ENCODE measurements around the gene DHX40.
"Not testable (repeated sequence)": the region's sequence is repeated elsewhere in the genome, so short reads cannot be mapped to it uniquely, and the experiment has no call there.

Gene DHX40

DNA sequence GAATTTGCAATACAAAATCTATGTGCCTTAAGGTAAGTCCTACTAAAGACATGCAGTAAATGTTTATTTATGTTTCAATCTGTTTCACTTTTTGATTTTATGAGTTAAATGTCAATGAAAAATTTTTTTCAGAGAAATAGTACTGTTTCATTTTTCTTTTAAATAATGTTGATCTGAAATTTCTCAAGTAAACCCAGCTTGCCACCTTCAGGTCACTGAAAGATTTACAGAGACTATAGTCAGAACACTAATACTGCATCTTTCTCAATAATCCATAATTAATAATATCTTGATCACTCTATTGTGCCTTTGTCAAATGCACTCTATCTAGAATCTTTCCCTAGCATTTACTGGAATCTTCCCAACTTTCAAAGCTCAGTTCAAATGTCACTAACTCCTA, 6.5 kb upstream of the DHX40 start:
- DNase-seq: no peak

DNA sequence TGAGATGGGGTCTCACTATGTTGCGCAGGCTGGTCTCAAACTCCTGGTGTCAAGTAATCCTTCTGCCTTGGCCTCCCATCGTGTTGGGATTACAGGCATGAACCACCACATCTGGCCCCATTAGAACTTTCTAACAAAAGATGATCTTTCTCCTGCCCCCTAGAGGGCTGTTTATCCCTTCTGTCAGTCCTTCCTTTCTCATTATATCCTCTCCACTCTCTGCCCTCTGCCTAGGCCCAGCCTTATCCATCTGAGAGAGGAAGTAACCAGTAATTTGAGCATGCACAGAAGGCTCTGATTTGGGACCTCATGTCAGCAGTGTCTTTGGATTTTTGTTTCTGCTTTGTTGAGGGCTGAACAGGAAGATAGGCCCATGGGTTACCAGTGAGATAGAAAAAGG, 4.4 kb upstream of the DHX40 start:
- no peak for DNase-seq

DNA sequence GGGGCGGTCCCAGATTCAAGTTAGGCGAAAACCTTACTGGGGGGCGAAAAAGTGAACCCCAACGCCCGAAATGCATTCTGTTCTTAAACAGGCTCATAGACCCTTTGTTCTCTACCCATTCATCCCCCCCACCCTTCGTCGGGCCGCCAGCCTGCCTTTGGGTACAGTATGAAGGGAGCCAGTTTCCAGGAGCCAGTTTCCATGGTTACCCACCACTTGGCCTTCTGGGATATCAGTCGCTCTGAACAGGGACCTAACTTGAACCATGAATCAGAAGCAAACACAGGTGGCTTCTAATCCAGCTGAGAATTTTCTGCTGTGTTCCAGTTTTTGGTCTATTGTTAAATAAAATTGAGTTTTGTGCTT, 532 bp downstream of the DHX40 start:
- peak; percentile 15 for DNase-seq

DNA sequence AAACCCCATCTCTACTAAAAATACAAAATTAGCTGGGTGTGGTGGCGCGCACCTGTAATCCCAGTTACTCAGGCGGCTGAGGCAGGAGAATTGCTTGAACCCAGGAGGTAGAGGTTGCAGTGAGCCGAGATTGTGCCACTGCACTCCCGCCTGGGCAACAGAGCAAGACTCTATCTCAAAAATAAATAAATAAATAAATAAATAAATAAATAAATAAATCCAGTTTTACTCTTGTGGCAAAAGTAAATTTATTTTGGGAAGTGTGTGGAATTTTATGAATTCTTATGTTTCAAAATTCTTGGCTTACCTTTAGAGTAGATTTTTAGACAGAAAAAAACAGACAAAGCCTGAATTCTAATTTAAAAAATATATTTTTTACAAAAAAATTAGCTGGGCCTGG, 3.7 kb downstream of the DHX40 start:
- DNase-seq: not testable (repeated sequence)

DNA sequence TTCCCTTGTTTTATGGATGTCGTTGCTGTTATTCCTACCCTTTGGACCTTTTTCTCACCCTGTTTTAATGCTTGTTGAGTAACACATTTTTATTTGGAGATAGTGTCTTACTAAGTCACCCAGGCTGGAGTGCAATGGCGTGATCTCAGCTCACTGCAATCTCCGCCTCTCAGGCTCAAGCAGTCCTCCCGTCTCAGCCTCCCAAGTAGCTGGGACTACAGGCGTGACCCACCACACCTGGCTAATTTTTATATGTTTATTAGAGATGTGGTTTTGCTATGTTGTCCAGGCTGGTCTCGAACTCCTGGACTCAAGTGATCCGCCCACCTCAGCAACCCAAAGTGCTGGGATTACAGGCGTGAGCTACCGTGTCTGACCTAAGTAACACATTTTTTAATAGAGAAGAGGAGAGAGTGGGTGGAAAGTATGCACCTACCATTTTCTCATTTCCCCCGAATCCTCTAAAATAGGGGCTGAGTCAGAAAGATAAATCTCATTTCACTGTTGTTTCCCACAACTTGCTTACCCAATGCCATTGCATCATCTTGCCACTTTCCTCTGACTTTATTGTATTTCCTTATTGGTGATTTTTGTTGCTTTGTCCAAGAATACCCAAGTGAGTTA, 7.0 kb downstream of the DHX40 start:
- DNase-seq: no peak

DNA sequence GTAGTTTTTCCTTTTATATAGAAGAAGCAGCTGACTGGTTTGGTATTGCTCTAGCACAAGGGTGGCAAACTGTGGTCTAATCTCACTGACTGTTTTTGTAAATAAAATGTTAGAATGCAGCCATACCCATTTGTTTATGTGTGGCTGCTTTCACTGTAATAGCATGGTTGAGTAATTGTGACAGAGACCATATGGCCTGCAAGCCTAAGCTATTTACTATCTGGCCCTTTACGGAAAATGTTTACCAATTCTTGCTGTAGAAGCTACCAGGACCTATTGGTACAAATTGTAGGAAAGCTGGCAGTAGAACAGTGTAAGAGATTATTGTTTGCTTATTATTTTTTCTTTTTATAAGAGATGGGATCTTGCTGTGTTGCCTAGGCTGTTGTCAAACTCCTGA, 18.8 kb downstream of the DHX40 start:
- DNase-seq: not testable (repeated sequence)

DNA sequence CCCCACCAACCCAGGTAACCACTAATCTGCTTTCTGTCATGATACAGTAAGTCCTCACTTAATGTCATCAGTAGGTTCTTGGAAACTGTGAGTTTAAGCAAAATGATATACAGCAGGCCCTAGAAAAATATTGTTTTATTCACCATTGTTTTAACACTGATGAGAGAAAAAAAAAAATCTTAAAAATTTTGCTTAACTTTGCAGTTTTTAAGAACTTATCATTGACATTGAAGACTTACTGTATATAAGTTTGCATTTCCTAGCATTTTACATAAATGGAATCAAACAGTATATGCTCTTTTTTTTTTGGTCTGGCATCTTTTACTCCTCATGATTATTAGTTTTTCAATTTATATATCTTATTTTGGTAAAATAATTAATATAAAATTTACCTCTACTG, 34.8 kb downstream of the DHX40 start:
- DNase-seq: no peak

DNA sequence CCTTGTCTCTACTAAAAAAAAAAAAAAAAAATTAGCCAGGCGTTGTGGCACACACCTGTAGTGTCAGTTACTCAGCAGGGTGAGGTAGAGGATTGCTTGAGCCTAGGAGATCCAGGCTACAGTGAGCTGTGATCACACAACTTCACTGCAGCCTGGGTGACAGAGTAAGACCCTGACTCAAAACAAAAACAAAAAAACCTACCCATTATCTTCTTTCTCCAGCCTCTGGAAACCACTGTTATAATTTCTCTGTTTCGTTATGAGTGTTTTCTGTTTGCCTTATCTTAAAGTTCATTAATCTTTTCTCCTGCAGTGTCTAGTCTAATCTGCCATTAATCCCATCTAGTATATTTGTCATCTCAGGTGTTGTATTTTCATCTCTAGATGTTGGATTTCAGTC, 35.7 kb downstream of the DHX40 start:
- no peak for DNase-seq

DNA sequence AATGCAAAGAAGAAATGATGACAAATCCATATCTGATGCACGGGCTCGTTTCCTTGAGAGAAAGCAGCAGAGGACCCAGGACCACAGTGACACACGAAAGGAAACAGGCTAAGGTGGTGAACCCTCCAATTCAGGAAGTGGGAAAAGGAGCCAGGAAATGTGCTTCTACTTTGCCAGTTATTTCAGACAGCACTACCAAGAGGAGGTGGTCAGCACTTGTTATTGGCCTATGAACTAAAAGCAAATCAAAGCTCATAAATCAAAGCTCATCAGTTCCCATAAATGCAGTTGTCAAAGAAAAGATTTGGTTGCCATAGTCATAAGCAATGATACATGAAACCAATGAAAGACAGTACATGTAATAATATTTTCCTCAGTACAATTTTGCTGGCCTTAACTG, 41.7 kb downstream of the DHX40 start:
- DNase-seq: no peak

DNA sequence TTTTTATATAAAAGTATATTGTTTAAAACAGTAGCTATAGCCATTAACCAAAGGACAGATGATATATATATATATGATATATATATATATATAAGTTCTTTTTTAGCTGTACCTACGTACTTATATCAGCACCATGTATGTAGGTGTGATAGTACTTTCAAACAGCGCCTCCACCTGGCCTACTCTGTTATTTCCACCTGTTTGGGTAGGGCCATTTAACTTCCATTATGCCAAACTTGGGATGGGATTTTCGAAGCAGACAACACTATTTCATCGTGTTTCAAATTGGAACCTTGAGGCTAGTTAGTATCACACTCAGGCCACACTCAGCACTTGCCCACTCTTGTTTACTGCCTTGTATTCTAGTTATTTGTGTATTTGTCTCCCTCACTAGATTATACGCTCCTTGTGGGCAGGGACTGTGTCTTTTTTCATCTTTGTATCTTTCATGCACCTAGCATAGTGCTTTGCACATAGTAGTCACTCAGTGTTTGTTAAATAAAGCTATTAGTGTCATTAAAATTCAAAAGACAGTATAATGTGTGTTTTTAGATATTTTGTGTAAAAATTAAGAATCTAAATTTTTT, 42.5 kb downstream of the DHX40 start:
- DNase-seq: no peak

DNA sequence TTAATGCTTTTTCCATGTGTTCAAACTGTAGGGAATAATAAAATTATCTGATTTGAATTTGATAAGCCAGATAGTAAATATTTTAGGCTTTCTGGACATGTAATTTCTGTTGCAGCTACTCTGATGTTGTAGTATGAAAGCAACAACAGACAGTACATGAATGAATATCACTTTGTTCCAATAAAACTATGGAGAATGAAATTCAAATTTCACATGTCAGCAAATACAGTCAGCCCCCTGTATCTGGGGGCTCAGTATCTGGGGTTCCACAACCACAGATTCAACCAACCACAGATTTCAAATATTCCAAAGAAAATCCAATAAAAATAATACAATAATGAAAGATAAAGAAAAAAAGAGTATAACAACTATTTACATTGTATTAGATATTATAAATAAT, 46.1 kb downstream of the DHX40 start:
- no peak for DNase-seq

DNA sequence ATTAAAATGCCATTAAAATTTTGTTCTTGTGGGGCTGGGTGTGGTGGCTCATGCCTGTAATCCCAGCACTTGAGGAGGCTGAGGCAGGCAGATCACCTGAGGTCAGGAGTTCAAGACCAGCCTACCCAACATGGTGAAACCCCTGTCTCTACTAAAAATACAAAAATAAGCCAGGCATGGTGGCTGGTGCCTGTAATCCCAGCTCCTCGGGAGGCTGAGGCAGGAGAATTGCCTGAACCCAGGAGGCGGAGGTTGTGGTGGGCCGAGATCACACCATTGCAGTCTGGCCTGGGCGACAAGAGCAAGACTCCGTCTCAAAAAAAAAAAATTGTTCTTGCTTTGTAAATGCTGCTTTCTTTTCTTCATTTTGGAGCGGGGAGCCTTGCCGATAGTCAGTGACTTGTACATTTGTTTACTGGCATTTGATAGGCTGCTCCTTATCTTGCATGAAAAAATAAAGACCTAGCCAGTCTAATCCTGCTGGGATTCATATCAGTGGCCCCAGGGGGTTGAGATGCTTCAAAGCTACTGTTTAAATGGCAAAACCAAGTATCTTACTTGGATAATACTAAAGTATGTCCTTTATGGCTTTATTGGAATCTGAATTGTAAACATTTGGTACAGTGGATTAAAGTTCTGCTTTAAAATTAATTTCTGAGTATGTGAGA, 51.0 kb downstream of the DHX40 start:
- DNase-seq: no peak

DNA sequence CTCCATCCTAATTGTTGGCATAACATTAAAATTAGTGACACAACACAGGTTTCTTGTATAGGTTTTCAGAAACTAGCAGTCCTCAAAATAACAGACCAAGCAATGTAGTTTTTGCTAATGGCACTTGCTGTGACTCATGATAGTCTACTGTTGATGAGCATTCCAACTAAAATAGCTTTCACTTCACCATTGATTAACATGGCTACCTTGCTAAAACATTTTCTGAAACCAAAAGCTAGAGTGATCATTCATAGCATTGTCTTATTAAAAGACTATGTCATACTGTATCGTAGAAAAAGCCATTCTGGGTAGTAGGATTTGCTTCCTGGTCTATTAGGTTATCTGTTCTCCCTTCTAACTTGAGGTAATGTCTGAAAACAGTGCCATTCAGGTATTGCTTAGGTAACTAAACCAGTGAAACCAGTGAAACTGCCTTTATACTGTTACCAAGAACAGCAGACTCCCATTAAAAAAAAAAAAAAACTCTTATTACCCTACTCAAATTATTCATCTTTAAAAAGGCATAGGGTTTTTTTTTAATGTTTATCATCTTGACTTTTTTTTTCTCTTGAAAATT, 51.8 kb downstream of the DHX40 start:
- no peak for DNase-seq

DNA sequence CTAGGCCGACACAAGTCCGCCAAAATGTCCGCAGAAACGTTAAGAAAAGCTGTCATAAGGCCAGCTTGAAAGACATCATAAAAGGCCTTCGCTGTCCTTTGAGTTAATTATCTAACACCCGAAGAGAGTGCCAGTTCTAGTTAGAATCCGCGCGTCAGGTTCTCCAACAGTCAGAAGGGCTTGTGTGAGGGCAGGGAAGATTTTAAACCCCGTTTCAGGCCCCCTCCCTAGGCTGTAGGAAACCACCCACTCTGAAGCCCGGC, 53.6 kb downstream of the DHX40 start:
- no peak for DNase-seq

DNA sequence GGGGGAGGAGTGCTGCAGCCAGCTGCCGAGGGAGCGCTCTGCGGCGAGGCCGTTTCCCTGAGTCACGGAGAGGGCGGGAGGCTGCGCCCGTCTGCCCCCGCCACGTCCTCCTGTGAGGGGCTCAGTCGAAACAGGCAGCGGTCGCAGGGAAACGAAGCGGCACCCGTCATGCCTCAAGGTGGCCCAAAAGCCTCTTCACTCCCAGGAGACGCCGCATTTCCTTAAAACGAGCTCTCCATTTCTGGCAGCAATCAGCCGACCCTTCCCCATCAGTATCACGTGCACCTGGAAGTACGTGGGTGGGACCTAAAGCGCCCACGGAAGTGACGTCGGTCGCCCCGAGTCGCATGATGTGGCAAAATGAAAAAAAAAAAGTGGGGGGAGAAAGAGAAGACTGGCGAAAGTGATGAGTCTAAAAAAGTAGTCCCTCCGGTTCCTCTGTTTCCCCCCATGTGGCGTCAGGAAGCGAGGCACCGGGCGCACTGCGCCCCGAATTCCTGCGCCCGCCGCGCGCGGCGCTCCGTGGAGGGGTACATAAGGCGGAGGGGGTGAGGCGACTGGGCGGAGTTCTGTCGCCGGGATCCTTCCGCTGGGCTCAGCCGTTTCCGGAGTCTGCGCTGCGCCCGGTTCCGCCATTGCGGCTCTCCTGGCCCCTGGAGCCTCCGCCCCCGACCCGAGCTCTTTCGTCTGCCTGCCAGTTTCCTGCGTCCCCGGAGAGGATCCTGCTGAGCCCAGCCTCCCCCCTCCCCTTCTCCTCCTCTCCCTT, 54.1 kb downstream of the DHX40 start, which contains the start of gene CLTC:
TSS of gene CLTC (plus strand) at position 598 of the 766 bp plus-strand sequence. CDS start 237 bp downstream, outside the sequence.
- peak; percentile 86 for DNase-seq

DNA sequence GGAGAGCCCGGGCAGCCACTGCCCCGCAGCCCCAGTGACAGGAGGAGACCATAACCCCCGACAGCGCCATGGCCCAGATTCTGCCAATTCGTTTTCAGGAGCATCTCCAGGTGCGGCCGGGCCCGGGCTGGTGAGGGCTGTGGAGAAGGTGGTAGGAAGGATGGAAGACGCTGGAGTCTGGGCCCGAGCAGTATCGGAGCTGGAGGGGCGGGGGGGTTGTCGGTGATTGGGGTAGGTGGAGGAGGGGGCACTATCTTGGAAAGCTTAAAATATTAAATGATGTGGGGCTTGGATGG, 54.6 kb downstream of the DHX40 start:
- no peak for DNase-seq

DNA sequence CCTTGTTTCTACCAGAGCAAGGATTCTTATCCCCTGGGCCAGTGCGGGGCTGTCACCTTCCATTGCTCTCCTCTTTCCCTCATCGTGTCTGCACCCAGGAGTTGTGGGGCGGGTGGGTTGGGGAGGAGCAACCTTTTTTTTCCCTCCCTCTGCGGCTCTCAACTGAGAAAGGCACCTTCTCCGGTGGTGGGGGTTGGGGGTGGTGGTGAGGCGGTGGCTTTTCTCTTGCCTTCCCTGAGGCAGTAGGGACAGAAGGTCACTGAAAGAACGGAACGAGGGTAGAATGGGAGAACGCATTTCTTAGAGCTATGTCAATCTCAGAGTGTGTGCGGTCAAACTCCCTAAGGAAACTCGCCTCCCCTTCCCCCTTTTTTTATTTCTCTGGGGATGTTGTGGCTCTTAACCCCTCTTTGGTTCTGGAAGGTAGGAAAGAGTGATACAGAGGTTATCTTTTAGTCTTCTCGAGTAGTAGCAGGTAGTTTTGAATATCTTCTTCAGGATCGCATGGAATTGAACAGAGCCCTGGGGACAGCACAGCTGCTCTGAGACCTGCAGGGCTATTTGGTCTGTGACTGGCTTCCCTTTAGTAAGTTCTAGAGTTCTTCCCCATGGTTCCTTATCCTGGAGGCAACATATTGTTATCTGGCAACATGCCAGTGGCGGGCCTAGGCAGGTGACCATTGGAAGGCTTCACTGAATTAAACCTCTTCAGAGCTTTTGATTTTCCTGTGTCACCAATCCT, 55.3 kb downstream of the DHX40 start:
- DNase-seq: peak; percentile 37

DNA sequence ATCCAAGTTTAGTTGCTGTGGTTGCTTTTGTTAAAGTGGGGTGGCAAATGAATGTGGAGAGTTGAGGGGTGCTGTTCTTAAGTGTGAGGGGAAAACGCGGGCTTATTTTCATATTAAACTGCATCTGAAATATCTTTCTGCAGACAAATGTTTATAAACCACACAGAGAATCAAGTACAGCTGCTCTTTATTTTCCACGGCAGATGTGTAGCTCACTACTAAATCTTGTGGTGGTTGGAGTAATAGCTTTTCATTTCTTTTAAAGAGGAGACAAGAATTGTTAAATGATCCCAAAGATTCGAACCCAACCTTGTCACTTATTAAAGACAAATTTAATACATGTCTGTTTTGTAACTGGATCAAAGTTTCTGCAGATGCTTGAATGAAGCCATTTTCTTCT, 56.4 kb downstream of the DHX40 start:
- no peak for DNase-seq

DNA sequence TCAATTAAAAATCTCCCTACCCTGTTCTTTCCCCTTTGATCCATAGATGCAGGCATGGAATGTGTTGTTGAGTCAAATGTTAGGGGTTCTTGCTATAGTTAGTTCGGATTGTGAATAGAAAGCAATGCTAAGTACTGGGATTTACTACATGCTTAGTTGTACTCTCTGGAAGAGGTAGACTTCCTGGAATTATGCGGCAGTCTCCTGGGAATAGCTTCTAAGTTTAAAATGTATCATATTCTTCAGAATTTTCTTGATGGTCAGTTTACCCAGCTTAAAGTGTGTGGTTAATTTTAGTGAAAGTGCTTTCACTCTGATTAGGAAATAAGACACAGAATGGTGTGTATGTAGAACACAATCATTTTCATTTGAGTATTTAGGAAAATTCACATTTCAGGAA, 57.7 kb downstream of the DHX40 start:
- no peak for DNase-seq

DNA sequence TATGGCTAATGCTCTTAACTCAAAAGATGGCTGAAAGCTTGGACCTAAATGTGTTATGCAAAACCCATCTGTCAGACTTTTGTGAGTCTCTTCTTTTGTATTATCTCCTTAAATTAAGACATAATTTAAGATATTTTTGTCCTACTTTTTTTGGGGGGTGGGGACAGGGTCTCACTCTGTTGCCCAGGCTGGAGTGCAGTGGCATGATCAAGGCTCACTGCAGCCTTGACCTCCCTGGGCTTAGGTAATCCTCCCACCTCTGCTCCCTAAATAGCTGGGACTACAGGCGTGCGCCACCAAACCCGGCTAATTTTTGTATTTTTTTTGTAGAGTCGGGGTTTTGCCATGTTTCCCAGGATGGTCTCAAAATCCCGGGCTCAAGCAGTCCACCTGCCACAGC, 61.3 kb downstream of the DHX40 start:
- no peak for DNase-seq

DNA sequence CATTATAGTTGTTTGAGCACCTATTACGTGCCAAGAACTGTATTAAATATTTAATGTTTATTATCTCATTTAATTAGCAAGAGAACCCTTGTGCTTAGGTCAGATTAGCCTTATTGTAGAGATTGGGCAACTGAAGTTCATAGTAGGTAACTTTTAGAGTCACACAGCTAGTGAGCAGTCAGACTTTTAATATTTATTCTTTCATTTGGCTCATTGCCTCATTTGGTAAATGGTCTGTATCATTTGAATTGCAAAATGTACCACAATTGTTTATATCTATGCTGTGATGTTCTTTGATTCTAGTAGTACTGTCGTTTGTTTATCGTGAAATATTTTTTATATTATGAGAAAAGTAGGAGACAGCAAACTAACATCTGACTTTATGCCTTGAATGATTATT, 61.9 kb downstream of the DHX40 start:
- DNase-seq: no peak

DNA sequence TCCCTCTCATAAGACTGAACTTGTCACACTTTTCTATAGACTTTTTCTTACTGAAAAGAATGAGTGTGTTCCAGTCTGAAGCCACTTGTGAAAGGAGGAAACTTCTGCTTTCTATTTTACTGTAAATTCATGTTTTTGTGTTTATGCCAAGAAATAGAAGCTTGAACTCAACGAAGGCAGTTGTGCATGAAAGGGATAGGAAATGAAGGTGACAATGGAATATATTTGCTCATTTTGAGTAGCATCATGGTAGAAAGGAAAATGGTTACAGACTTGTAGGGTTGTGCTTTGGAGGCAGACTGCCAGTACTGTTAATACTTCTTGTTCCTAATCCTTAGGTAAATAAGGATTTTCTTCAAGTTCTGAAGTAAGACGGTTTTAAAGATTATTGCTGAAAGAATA, 62.4 kb downstream of the DHX40 start:
- no peak for DNase-seq

DNA sequence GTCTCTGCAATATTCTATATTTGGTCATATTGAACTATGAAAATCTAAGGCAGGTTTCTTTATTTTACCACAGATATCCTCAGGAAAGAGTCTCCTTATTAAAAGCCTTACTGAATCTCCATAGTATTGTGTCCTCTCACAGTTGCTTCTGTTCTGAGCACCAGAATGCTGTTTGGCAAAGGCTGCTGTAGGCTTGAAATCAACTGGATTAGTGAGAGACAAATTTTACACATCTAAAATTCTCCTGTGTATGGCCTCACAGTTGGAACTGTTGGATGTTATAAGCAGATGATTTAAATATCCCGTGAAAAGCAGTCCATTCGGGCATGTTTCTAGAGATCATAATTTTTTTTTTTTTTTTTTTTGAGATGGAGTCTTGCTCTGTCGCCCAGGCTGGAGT, 63.8 kb downstream of the DHX40 start:
- DNase-seq: no peak
